Measurements from ENCODE around the gene FGD3.

The FGD3 gene

DNA sequence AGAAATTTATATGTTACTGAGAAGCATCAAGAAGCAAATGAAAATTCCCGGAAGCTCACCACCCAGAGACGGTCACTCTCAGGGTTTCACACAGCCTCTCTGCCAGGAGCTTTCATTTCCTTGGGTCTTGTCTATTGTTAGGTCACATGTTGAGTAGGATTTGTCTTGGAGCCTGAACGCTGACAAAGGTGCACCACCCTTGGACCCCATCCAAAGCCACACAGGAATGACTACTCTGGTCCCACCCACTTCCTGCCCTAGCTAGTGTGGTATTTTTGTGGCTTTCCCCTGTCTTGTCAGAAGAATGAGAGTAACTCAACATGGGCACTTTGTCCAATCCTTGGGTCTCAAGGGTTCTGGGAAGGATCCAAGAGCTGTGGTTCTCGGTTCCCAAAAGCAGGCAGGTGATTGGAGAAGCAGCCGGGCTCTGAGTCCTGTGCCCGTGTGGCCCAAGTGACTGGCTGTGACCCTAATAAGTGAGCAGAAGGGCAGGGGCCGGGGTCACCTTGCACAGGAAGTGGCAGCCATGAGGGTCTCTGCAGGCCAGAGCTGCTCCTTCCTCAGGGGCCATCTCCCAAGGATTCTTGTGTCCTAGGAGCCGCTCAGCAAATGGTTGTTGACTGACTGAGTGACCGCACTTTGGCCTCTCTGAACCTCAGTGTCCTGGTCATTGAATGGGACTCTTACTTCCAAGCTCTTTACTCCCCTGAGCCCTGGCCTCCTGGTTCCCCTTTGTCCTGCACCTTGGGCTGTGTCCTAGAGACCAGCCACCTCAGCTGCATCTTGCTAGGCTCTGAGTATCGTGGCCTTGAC is 6.9 kb downstream of the FGD3 start:
- DNase-seq (ENCODE audit: low read depth): no peak

DNA sequence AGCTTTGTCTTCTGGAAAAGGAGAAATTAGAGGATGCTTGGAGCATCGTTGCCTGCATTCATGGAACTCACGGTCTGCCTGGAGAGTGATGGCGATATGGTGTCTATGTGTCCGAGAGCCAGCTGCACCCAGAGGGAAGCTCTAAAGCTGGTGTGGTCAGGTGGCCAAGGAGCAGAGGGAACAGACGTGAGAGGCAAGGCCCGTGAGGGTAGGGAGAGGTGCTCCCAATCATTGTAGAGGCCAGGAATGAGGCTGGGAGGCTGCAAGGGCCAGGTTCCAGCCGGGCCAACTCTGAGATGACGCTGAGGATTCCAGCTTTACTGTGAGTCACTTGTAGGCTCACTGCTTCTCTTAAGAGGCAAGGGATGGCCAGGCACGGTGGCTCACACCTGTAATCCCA is 7.6 kb downstream of the FGD3 start:
- no peak for DNase-seq (ENCODE audit: low read depth)

DNA sequence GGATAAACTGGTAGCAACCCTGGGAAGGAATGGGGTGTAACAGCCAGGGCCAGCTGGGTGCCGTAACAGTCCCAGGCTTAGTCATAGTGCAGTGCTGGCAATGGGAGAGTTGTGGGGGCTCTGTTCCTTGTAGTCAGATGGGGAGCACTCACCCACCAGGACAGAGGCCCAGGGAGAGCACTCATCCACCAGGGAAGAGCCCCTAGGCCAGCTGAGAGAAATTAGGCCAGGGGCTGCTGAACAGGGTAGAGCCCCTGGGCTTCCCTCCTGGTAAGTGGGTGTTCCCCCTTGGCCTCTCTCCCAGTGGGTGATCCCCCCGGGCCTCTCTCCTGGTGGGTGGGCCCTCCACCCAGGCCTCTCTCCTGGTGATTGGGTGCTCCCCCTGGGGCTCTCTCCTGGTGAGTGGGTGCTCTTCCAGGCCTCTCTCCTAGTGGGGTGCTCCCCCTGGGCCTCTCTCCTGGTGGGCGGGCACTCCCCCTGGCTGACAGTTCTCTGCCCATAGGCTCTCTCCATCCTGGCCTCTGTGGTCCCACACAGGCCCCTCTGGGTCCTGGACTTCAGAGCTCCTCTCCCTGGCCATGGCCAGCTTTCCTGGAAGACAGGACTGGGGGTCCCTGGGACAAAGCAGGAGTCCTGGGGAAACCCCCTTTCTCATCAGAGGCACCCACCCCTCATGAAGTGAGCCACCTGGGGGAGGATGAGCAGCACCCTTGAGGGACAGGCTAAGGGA is 13.4 kb downstream of the FGD3 start:
- DNase-seq (ENCODE audit: low read depth): no peak

DNA sequence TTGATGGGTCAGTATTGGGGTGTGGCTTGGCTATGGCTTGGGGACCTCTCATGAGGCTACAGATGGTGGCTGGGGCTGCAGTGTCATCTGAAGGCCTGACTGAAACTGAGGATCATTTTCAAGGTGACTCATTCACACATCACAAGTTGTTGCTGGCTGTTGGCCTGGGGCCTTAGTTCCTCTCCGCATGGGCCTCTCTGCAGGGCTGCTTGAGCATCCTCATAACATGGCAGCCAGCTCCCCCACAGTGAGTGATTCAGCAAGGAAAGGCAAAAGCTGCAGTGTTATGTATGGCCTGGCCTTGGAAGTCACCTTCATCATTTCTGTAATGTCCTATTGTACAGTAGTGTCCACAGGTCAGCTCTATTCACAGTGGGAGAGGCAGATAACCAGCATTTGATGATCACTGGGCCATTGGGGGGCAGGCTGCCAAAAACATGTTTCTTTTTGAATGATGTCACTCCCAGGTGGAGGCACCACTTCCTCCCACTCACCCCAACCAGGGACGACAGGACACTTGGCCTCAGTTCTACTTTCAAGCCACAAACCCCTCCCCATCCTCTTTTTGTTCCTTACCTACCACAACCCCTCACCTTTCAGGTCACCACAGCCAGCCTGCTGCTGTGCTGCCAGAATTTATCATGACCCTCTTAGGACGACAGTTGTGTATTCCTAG is 14.4 kb downstream of the FGD3 start:
- DNase-seq (ENCODE audit: low read depth): no peak

DNA sequence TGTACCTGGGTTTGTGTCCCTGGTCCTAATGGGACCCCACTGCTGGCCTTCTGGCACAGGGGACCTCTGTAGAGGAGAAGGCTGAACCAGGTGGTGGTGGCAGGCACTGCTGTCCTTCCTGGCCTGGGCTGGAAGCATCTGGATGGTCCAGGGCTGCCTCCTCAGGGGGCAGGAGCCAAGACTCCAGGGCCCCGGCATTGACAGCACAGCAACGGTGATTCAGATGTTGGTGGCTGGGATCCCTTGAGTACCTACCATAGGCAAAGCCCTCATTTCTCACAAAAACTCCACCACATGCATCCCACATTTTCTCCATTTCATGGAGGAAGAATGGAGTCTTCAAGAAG is 15.0 kb downstream of the FGD3 start:
- DNase-seq (ENCODE audit: low read depth): no peak

DNA sequence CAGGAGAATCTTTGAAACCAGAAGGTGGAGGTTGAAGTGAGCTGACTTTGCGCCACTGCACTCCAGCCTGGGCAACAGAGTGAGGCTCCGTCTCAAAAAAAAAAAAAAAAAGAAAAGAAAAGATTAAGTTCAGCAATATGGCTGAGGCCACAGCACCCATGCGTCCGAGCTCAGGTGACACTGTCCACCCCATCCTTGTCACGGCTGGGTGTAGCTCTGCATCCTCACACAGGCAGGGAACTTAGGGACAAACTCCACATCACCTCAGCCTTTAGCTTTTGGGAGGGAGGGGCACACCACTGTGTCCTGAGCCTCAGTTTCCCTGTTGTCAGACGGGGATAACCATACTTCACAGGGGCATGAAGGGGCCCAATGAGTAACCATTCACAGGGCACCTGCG is 15.5 kb downstream of the FGD3 start:
- DNase-seq (ENCODE audit: low read depth): no peak

DNA sequence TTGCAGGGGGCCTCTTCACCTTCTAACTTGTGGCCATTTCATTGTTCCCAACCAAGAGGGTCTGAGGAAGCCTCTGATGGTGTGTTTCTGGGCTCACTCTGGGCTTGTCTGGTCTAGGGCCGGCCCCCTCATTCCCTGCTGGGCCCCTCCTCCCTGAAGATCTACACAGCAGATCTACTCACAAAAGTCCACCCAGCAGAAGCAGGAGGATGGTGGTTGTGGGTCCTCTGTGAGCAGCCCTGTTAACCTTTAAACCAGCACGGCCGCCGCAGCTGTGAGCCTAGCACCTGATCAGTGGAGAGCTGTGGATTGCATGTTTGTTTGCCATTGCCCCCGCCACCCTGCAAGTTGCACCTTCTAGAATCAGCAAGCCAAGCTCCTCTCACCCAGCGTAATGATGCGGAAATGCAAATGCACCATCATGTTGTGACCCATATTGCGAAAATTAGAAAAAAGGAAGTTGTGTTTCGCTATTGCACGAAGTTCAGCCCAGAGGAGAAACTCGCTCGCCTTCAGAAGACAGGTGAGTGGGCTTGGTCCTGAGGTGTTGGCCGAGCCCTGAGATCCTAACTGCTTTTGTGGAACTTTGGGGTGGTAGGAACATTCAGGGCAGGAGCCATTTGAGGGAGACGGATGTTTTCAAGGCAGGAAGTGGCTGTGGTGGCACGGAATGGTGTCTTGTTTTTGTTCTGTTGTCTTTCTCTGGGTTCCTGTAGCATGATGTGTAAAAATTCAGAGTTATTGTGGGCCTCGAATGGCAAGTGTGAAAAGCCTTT is 16.7 kb downstream of the FGD3 start:
- DNase-seq (ENCODE audit: low read depth): no peak

DNA sequence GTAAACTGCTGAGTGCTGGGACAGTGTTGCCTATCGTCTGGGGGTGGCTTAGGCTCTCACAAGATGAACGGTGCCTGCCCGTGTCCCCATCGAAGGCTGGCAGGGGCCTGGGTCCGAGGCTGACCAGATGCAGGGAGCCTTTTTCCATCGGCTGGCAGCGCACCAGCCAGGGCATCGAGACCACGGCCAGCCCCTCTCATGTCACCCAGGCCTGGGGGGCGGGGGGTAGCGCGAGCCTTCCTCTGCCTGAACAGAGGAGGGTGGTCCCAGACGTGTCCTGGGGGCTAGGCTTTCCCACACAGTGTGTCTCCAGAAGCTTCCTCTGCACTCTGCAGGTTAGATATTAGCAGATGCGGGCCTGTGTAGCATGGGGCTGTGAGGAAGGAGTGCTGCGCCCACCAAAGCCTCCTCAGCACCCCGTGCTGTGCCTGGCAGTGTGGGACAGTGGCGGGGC is 17.3 kb downstream of the FGD3 start:
- DNase-seq (ENCODE audit: low read depth): no peak

DNA sequence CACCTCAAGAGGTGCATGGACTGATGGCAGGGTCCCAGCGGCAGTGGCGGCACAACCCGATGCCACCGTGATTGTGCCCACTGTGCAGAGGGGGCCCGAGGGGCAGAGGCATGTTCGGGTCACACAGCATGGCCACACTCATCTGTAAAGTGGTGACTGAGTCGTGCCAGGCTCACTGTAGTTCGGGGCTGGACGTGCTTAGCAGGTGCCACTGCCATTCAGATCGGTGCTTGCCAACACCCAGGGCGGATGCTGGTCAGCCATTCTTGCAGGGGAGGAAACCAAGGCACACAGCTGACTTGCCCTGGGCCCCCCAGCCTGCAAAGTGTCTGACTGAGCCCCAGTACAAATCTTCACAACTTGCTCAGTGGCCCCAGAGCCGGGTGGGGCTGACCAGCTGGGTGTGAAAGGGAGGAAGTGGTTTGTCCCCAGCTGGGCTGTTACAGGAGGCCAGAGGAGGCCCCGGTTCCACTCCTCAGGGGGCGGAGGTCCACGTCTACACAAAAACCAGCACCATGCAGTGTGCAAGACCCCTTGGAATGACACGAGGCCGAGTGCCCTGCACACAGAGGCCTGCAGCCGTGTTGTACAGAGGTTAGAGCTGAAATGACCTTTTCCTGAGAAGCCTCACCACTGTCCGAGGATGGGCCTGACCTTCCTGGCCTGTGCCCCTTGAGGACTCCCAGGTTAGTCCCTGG is 17.9 kb downstream of the FGD3 start:
- no peak for DNase-seq (ENCODE audit: low read depth)

DNA sequence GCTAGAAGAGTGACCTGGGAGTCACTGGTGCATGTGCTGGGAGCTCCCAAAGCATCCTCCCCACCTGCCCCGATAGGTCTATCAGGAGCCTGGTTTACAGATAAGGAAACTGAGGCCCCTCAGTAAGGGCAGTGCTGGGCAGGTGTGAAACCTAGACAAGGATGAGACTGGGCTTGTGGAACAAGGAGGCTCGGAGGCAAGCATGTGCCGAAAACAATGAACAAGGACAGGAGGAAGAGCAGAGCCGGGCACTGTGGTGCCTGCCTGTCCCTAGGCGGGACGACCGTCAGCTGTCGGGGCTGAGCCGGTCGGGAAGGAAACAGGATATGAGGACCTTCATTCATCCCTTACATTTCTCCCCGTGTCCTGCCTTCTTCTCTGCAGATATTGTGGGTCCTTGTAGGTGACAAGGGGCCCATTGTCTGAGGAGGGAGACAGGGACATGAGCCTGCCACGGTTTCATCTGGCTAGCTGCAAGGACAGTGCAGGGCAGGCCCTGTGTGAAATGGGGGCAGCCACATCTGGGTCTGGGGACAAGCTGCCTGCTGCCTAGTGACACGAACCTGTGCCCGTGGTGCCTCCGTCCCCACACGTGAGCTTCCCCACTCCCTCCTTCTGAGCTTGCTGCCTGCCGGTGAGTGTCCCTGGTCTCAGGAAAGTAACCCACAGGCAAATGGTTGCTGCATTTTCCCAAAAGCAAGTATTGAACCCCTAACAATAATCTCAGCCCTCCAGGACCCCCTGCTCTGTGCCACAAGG is 18.6 kb downstream of the FGD3 start:
- DNase-seq (ENCODE audit: low read depth): no peak

DNA sequence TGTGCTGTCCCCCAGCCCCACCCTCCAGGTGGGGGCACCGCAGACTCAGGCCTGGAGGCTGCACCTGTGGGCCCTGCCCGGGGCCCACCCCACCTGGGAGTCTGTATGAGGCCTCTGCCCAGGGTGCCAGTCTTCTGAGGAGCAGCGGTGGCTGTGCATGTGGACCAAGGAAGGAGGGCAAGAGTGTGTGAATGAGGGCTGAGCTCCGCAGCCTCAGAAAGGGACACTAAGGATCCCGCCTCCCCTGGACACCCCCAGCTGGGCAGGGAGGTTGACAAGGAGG is 19.1 kb downstream of the FGD3 start:
- no peak for DNase-seq (ENCODE audit: low read depth)

DNA sequence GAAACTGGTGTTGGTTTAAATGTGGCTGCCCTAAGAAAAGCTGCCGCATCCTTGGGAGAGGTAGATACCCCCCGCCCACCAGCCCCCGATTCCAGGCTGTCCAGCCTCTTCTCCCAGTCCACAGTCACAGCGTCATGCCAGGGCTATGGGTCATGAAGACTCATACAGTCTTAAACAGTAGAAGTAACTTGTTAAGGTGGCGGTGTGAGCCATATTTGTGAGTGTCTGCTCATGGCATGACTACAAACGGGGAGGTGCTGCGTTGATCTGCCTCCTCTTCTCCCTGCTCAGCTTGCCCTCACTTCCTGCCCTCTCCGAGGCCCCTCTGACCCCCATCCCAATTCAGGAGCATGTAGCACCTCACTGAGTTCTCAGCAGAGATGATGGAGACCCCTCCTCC is 20.8 kb downstream of the FGD3 start:
- no peak for DNase-seq (ENCODE audit: low read depth)

DNA sequence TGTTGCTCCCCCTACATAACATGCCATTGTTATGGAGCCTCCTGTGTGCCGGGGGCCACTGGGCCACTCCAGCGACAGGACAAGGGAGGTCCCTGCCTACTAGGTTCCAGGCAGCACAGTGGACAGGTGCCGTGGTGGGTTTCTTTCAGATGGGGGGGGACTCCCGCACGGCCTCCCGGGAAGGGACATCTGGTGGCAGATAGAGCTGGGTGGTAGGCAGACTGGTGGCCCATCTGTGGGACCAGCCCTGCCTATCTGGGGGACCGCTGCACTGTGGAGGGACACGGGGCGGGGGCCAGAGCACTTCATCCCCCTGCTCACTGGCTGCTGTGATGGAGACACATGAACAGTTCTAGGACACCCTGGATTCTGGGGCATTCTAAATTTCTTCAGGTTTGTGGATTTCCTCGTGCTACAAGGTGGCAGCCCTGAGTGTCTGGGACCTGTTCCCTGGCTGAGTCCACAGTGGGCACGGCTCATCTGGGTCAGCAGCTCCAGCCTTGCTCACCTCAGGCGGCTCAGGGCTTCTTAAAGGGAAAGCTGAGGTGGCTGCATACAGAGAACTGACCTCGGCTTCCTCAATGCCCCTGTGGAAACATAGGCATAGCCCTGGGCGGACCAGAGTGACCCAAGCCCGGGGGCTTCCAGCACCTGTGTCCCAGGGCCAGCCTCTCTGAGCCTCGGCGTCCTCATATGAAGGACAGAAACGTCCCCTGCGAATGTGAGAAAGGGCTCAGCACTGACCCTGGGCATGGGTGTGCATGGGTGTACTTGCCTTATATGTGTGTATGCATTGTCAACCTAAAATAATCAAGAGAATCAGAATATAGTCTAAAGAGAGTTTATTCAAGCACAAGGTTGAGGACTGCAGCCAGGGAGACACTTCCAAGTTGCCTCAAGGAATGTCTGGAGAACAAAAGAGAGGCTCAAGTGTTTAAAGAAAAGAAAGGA is 22.5 kb downstream of the FGD3 start:
- DNase-seq (ENCODE audit: low read depth): no peak

DNA sequence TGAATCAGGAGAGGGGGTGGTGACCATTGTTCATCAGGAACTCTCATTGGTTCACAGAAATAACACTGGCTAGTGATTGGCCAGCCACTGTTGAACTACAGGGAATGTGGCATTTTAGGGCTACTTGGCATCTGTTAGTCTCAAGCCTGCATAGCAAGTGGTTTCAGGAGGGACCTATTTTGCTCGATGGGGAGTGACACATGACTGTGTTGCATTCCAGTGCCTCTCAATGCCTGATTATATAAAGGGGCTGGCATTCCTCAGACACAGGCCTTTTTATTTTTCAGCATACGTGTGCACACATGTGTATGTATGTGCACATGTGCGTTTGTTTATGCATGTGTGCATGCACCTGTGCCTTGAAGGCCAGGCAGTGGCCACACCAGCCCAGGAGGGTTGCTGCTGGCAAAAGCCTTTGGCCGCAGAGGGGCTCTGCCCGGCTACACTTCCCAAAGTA is 23.2 kb downstream of the FGD3 start:
- DNase-seq (ENCODE audit: low read depth): no peak

DNA sequence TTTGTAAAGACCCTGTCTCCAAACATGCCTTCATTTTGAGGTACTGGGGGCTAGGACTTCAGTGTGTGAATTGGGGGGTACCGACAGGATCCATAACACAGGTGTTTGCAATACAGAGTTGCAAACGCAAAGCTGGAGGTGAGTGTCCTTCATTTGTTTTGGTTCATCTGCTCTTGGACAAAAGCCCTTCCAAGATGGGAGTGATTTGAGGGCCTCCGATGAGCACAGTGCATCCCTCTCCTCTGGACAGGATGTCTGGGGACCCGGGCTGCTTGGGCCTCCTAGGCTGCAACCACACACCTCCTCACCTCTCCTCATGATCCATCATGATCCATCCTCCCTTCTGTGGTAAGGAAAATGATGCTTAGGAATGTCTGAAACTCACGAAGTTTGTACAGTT is 23.8 kb downstream of the FGD3 start:
- DNase-seq (ENCODE audit: low read depth): no peak

DNA sequence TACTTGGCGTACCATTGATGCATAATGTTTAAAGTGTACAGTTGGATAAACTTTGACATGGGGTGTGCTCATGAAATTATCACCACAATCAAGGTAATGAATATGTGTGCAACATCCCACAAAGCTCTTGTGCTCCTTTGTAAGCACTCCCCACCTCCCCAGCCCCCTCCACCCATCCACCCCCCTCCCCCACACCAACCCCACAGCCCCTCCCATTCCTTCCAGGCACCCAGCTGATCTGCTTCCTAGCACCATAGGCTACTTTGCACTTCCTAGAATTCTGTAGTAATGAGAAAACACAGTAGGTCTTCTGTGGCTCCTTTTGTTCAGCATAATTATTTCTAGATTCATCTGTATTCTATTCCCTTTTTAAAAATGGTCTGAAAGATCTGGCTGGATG is 24.5 kb downstream of the FGD3 start:
- DNase-seq (ENCODE audit: low read depth): no peak

DNA sequence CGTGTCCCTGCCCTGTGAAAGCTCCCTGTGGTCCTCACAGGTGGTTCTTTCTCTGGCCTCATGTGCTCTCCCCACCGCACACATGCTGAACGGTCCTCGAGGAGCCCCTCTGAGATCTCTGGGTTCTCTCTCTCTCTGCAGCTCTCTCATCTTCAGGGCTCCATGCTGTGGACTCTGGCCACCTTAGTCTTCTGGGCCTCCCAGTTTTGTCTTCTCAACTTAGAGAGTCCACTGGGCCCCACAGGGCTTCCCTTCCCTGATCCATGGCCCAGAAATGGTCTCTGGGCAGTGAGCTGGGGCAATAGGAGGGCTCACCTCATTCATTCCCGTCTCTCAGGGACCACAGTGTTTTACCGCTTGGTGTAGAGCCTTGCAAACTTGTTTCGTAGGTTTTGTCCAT is 26.4 kb downstream of the FGD3 start:
- no peak for DNase-seq (ENCODE audit: low read depth)

DNA sequence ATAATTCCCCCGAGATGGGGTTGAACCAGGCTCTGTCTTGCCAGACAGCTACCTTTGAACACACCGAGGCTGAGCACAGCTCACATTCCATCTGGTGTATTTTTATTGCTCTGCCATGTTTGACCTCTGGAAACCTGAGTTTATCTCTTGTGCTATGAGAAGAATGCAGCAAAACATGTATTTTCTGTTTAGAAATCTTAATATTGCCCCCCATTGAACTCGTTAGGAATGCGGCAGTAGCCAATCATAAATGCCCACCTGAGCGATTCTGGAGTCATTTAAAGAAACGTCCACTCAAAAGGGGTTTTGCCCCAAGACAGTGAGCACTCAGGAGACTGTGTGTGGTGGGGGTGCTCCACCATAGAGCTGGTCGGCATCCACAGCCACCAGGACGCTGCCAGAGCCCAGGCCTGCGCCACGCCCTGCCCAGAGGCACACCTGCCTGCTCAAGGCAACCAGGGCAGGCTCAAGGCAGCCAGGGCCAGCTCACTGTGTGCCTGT is 26.9 kb downstream of the FGD3 start:
- DNase-seq (ENCODE audit: low read depth): no peak

Data from fibroblast of the conjunctiva (primary cell).